GM19452 (cell line): ENCODE results near the gene SGPL1.
"Not testable (repeated sequence)": the region's sequence is repeated elsewhere in the genome, so short reads cannot be mapped to it uniquely, and the experiment has no call there.

ENCODE experiments used
- ATAC-seq: cut with Tn5 transposase; IDR thresholded peaks from one replicate; pipeline ENCODE4 v1.9.1; 2021; ENCODE audit not compliant: unreplicated experiment

The SGPL1 gene

GRCh38 chr10:70917226-70917625 is 101.5 kb downstream of the SGPL1 start:
- no peak for ATAC-seq

GRCh38 chr10:70917635-70918034 is 101.9 kb downstream of the SGPL1 start:
- ATAC-seq: no peak

- ATAC-seq: no peak
These were observed 103.2 kb downstream of the SGPL1 start for GRCh38 chr10:70918851-70919530.

GRCh38 chr10:70919906-70920305 is 104.2 kb downstream of the SGPL1 start:
- ATAC-seq: not testable (repeated sequence)

- ATAC-seq: no peak
These were observed 104.8 kb downstream of the SGPL1 start for GRCh38 chr10:70920519-70920918.

- ATAC-seq: no peak
These were observed 105.5 kb downstream of the SGPL1 start for GRCh38 chr10:70921285-70921684.

GRCh38 chr10:70923696-70924095 is 107.9 kb downstream of the SGPL1 start:
- ATAC-seq: no peak

GRCh38 chr10:70925377-70926225 is 109.9 kb downstream of the SGPL1 start:
- ATAC-seq: no peak

GRCh38 chr10:70926226-70927000 is 110.7 kb downstream of the SGPL1 start:
- no peak for ATAC-seq

GRCh38 chr10:70927189-70927943 is 111.6 kb downstream of the SGPL1 start:
- ATAC-seq: no peak

GRCh38 chr10:70928140-70928539 is 112.4 kb downstream of the SGPL1 start:
- ATAC-seq: no peak

GRCh38 chr10:70930263-70931000 is 114.7 kb downstream of the SGPL1 start:
- no peak for ATAC-seq
